PFSK-1 (cell line): Measurements from ENCODE around the gene EFTUD2.

Experiments
- FOXP2 ChIP-seq: optimal IDR thresholded peaks from 2 replicates; pipeline ENCODE3; 2011; ENCODE audit warnings: borderline replicate concordance, control low read depth, inconsistent platforms; ENCODE audit not compliant: insufficient read depth; ENCODE audit errors: extremely low read length, extremely low read depth
- POLR2AphosphoS5 ChIP-seq: IDR thresholded peaks from 2 replicates; pipeline ENCODE4 v1.6.1; 2012; ENCODE audit warnings: low read depth, mild to moderate bottlenecking, control low read depth, low read length, moderate library complexity
- REST ChIP-seq, 2 experiments: IDR thresholded peaks; 2 replicates each; pipeline versions ENCODE4 v1.6.1 to v1.8.0; 2011 to 2012; ENCODE audit warnings: low read depth in 2 of 2, low read length in 2 of 2, control low read depth in 1 of 2, inconsistent platforms in 1 of 2, mild to moderate bottlenecking in 1 of 2, moderate library complexity in 1 of 2; ENCODE audit not compliant: insufficient read depth in 1 of 2
- SIN3A ChIP-seq: IDR thresholded peaks from 2 replicates; pipeline ENCODE4 v1.6.1; 2012; ENCODE audit warnings: mild to moderate bottlenecking, low read length, moderate library complexity, borderline replicate concordance; ENCODE audit not compliant: insufficient read depth
- TAF1 ChIP-seq: IDR thresholded peaks from 2 replicates; pipeline ENCODE4 v1.6.1; 2012; ENCODE audit warnings: low read length, control low read depth, borderline replicate concordance; ENCODE audit not compliant: insufficient read depth

GRCh38 chr17:44927696-44928095, 28.5 kb upstream of the EFTUD2 start:
- TF ChIP-seq POLR2AphosphoS5 = no peak
- no peak for TF ChIP-seq REST (IDR thresholded peaks at IDR 0.05; ENCODE audit: insufficient read depth in 1 of 2, low read depth in 2 of 2, low read length in 2 of 2)
- TF ChIP-seq TAF1 = no peak
- TF ChIP-seq SIN3A = no peak
- TF ChIP-seq FOXP2 = no peak
